SK-N-MC (cell line): Measurements from ENCODE around the gene CCDC183.
A peak's percentile ranks its signal among the peaks of the same experiment; 100 is the strongest.

Experiments used
- EZH2 ChIP-seq: fragments of 200-600 bp; sonication (generic); IDR thresholded peaks from one replicate; pipeline ENCODE4 v1.6.1; 2017; ENCODE audit warnings: antibody characterized with exemption
- FOXP2 ChIP-seq: optimal IDR thresholded peaks from 2 replicates; pipeline ENCODE3; 2011; ENCODE audit warnings: mild to moderate bottlenecking, moderate library complexity; ENCODE audit not compliant: insufficient read depth; ENCODE audit errors: extremely low read length, control extremely low read depth
- POLR2AphosphoS5 ChIP-seq: IDR thresholded peaks from 2 replicates; pipeline ENCODE4 v1.6.1; 2012; ENCODE audit warnings: mild to moderate bottlenecking, low read depth, low read length, borderline replicate concordance

DNA sequence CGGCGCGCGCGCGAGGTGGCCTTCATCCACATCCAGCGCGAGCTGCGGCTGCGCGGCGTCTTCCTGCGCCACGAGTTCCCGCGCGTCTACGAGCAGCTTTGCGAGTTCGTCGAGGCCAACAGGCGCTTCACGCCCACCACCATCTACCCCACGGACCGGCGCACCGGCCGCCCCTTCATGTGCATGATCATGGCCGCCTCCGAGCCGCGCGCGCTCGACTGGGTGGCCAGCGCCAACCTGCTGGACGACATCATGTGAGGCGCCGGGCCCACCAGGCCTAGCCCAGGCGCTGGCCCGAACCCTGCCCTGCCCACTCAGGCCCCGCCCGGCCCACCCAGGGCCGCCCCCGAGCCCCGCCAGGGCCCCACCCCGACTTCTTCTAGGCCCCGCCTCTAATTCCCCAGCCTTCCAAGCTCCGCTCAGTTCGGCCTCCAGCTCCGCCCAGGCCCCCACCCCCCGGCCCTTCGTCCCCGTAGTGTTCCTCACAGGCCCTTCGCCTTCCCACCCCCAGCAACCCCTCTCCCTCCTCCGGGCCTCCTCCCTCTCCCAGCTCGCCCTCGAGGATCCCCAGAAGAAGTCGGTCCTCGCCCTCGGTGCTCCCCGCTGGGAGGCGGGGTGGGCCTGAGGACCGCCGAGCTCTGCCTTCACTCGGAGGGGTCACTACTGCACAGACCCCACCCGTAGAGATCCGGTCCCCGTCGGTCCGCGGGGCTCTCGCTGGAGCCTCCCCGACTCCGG is 51.1 kb downstream of the CCDC183 start:
- peak; percentile 22; the same call in 1 of the 2 replicates for TF ChIP-seq POLR2AphosphoS5
- TF ChIP-seq EZH2: no peak
- no peak for TF ChIP-seq FOXP2
